GM06990 (cell line): ENCODE measurements around the gene ADGRD1.

Experiments
- DNase-seq: peaks from one replicate; pipeline ENCODE4 v3.0.0-alpha.2; 2011; ENCODE audit not compliant: insufficient read length; ENCODE audit errors: extremely low read depth
- H3K27me3 ChIP-seq: replicated peaks from 2 replicates; pipeline ENCODE4 v1.6.0; 2011; ENCODE audit warnings: low read length; ENCODE audit not compliant: control insufficient read depth, insufficient read depth
- H3K36me3 ChIP-seq: 2 replicates; pipeline ENCODE4 v1.5.1; 2011; ENCODE audit warnings: low read length; ENCODE audit not compliant: control insufficient read depth, insufficient read depth
- H3K4me3 ChIP-seq: replicated peaks from 2 replicates; pipeline ENCODE4 v1.5.1; 2011; ENCODE audit warnings: low read depth, mild to moderate bottlenecking, control low read depth, low read length
- TF ChIP-seq, protein P1 (sequence below): IDR thresholded peaks from 2 replicates; pipeline ENCODE4 v1.5.1; 2011; ENCODE audit warnings: low read length, control low read depth, mild to moderate bottlenecking, inconsistent platforms; ENCODE audit not compliant: insufficient read depth, poor library complexity, severe bottlenecking

ADGRD1 gene

DNA sequence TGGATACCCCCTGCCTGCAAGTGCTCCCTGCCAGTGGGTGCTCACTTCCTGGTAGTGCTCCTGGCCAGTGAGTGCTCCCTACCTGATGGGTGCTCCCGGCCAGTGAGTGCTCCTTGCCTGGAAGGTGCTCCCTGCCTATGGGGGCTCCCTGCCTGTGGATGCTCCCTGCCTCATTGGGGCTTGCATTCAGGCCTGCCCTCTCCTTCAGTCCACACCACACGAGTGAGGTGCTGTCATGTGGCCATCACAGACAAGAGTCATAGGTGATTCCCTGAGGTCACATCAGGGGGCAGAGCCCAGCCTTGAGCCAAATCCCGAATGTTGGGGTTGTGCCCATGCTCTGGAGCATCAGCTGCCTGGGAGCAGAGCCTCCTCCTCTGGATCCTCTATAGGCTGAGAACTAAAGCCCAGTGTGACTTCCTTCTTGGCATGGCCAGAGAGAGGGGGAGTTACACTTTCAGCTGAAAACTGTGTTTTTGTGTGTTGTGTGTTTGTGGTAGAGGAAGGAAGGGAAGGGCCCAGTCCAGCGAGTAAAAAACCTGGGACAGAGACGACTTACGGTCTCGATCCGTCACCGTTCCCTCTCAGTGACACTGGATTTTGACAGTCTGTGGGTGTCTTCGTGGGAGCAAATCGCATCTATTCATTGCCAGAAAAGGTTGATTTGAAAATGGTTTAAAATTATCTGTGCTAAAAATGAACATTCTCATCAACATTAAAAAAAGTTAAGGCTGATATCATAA is 136.0 kb downstream of the ADGRD1 start:
- no peak for DNase-seq
- Histone ChIP-seq H3K27me3 (no peaks in the 10 kb centered on the region), H3K36me3 (no peaks in the 10 kb centered on the region), H3K4me3 (no peak overlapping the region)
- TF ChIP-seq, protein P1, sequence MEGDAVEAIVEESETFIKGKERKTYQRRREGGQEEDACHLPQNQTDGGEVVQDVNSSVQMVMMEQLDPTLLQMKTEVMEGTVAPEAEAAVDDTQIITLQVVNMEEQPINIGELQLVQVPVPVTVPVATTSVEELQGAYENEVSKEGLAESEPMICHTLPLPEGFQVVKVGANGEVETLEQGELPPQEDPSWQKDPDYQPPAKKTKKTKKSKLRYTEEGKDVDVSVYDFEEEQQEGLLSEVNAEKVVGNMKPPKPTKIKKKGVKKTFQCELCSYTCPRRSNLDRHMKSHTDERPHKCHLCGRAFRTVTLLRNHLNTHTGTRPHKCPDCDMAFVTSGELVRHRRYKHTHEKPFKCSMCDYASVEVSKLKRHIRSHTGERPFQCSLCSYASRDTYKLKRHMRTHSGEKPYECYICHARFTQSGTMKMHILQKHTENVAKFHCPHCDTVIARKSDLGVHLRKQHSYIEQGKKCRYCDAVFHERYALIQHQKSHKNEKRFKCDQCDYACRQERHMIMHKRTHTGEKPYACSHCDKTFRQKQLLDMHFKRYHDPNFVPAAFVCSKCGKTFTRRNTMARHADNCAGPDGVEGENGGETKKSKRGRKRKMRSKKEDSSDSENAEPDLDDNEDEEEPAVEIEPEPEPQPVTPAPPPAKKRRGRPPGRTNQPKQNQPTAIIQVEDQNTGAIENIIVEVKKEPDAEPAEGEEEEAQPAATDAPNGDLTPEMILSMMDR: no peak

GRCh38 chr12:131090274-131091210 is 136.8 kb downstream of the ADGRD1 start:
- DNase-seq: no peak
- TF ChIP-seq, protein P1: no peak
- Histone ChIP-seq H3K36me3 (no peaks in the 10 kb centered on the region), H3K4me3 (no peak overlapping the region), H3K27me3 (no peaks in the 10 kb centered on the region)

GRCh38 chr12:131091413-131091975 is 137.8 kb downstream of the ADGRD1 start:
- DNase-seq: no peak
- TF ChIP-seq, protein P1: no peak
- Histone ChIP-seq H3K36me3 (no peaks in the 10 kb centered on the region), H3K4me3 (no peak overlapping the region), H3K27me3 (no peaks in the 10 kb centered on the region)

DNA sequence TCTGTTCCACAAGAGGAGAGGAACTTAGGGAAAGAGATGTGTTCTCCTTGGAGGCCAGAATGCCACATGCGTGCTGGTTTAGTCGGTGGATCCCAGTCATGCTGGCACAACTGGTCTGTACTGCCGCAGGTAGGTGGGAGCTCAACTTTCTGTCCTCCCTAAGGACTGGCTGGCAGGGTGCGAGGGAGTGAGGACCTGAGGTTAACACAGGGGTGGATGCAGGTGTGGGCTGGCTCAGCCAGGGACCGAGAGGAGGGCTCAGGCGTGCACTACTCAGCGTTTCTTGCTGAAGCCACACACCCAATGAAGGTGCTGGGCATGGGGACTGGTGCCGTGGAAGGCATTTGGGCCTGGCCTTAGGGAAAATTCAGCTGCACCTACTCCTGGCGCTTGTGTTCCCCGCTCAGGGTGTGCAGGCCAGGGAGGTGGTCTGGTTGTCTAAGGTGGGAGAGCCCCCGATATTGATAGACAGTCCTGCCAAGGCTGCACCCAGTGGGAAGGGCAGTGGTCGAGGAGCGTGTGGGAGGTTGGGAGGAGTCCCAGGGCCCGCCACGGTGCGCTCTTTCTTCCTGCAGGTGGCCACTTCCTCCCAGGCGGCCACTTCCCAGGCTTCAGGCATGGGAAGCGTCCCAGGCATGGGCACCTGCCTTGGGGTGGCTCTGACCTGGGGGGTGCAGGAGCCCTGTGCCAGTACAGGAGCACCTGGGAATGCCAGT is 138.4 kb downstream of the ADGRD1 start:
- Histone ChIP-seq H3K4me3 (0 out of 2 replicates have a peak overlapping the region, but pooled peaks have one; percentile 2), H3K36me3 (no peaks in the 10 kb centered on the region), H3K27me3 (no peaks in the 10 kb centered on the region)
- TF ChIP-seq, protein P1: peak; percentile 1
- DNase-seq: no peak

GRCh38 chr12:131092901-131093603 is 139.3 kb downstream of the ADGRD1 start:
- peak; percentile 50 for DNase-seq
- H3K27me3 ChIP-seq: no peaks in the 10 kb centered on the region
- H3K36me3 ChIP-seq: no peaks in the 10 kb centered on the region
- no peak overlapping the region for H3K4me3 ChIP-seq
- TF ChIP-seq, protein P1: peak; percentile 25
